Esophagus (tissue), 2 donors: ENCODE results near the gene CYP39A1. TPM values are rescaled to one million over a fixed set of nuclear protein-coding genes. Genes with fewer than 3 reads are reported as not detected.
"Not testable (repeated sequence)": the region's sequence is repeated elsewhere in the genome, so short reads cannot be mapped to it uniquely, and the experiment has no call there.

Experiments
- H3K27ac ChIP-seq, 2 donors: one replicate each; pipeline ENCODE4 v1.5.1; 2013; ENCODE audit warnings: low read depth in 2 of 2, mild to moderate bottlenecking in 2 of 2, inconsistent platforms in 1 of 2, low read length in 1 of 2, moderate library complexity in 1 of 2
- H3K27me3 ChIP-seq, 2 donors: one replicate each; pipeline ENCODE4 v1.6.1; 2013; ENCODE audit warnings: low read length in 2 of 2, control low read depth in 1 of 2, mild to moderate bottlenecking in 1 of 2; ENCODE audit not compliant: insufficient read depth in 2 of 2, control insufficient read depth in 1 of 2
- H3K36me3 ChIP-seq, 2 donors: one replicate each; pipeline ENCODE4 v1.6.1; 2013; ENCODE audit warnings: low read length in 1 of 2; ENCODE audit not compliant: control insufficient read depth in 2 of 2, insufficient read depth in 2 of 2
- H3K4me1 ChIP-seq, 2 donors: one replicate each; pipeline ENCODE4 v1.6.1; 2013; ENCODE audit warnings: low read length in 1 of 2; ENCODE audit not compliant: control insufficient read depth in 2 of 2, insufficient read depth in 2 of 2
- H3K4me3 ChIP-seq, 2 donors: one replicate each; pipeline ENCODE4 v1.5.1; 2013; ENCODE audit warnings: low read length in 2 of 2, mild to moderate bottlenecking in 2 of 2, low read depth in 1 of 2, moderate library complexity in 1 of 2
- H3K9me3 ChIP-seq, 2 donors: one replicate each; pipeline ENCODE4 v1.6.1; 2013; ENCODE audit warnings: mild to moderate bottlenecking in 2 of 2, low read depth in 1 of 2, low read length in 1 of 2, moderate library complexity in 1 of 2; ENCODE audit not compliant: control insufficient read depth in 2 of 2, insufficient read depth in 1 of 2
- WGBS, 2 donors: extraction: QIAGEN DNeasy Blood & Tissue Kit; methylation state at CpG; one replicate each; pipeline ENCODE4 v1.1.7; 2013; 5-methylcytosine and 5-hydroxymethylcytosine counted together
- polyA plus RNA-seq, 2 donors: library from polyadenylated mRNA; stranded (reverse); fragments of 200-250 nt; gene quantifications; one replicate each; pipeline ENCODE4 v1.2.3, GENCODE V29; 2013
- donor health status: healthy with polysubstance abuse.
- donor health status: Bipolar disorder and iron deficiency.

Gene CYP39A1
- polyA plus RNA-seq, 2 donors = 2.4 to 3.2 TPM

GRCh38 chr6:46651816-46652215 lies 802 bp downstream of the CYP39A1 start:
- no peaks in the 10 kb centered on the region for H3K27me3 ChIP-seq
- H3K36me3 ChIP-seq = no peaks in the 10 kb centered on the region
- peak overlapping the region in 1 of 2 donors; percentile 90 for H3K4me3 ChIP-seq
- H3K27ac ChIP-seq = no peak overlapping the region
- H3K9me3 ChIP-seq = no peaks in the 10 kb centered on the region
- 11 to 17% methylated on average over 8 of the region's 8 CpGs for WGBS, 2 donors
- H3K4me1 ChIP-seq = no peaks in the 10 kb centered on the region

- Histone ChIP-seq H3K27ac (no peak overlapping the region), H3K36me3 (no peaks in the 10 kb centered on the region), H3K4me3 (no peak overlapping the region), H3K27me3 (no peaks in the 10 kb centered on the region), H3K4me1 (no peaks in the 10 kb centered on the region), H3K9me3 (no peaks in the 10 kb centered on the region)
- WGBS, 2 donors = 41 to 48% methylated on average over 1 of the region's 1 CpG
Observed at GRCh38 chr6:46651006-46651405, 1.6 kb downstream of the CYP39A1 start.

GRCh38 chr6:46648869-46649492 lies 3.6 kb downstream of the CYP39A1 start:
- Histone ChIP-seq H3K4me3 (no peak overlapping the region), H3K27me3 (no peaks in the 10 kb centered on the region), H3K4me1 (no peaks in the 10 kb centered on the region), H3K36me3 (no peaks in the 10 kb centered on the region), H3K27ac (no peak overlapping the region), H3K9me3 (no peaks in the 10 kb centered on the region)
- WGBS, 2 donors = 70 to 74% methylated on average over 5 of the region's 5 CpGs

GRCh38 chr6:46648108-46648507 lies 4.5 kb downstream of the CYP39A1 start:
- not testable (repeated sequence) for H3K27ac ChIP-seq, H3K36me3 ChIP-seq, H3K9me3 ChIP-seq, H3K4me3 ChIP-seq, H3K27me3 ChIP-seq, H3K4me1 ChIP-seq
- WGBS, 2 donors = 80 to 100% methylated on average over 1 to 3 of the region's 4 CpGs

GRCh38 chr6:46645265-46645664 lies 7.4 kb downstream of the CYP39A1 start:
- WGBS, 2 donors = 91 to 96% methylated on average over 1 of the region's 1 CpG
- Histone ChIP-seq H3K27ac (no peak overlapping the region), H3K4me3 (no peak overlapping the region), H3K4me1 (no peaks in the 10 kb centered on the region), H3K36me3 (no peaks in the 10 kb centered on the region), H3K27me3 (no peaks in the 10 kb centered on the region), H3K9me3 (no peaks in the 10 kb centered on the region)

- H3K9me3 ChIP-seq = no peaks in the 10 kb centered on the region
- H3K27ac ChIP-seq = no peak overlapping the region
- no peaks in the 10 kb centered on the region for H3K4me1 ChIP-seq
- no peak overlapping the region for H3K4me3 ChIP-seq
- no peaks in the 10 kb centered on the region for H3K27me3 ChIP-seq
- H3K36me3 ChIP-seq = no peaks in the 10 kb centered on the region
- 84 to 90% methylated on average over 4 of the region's 4 CpGs for WGBS, 2 donors
Observed at GRCh38 chr6:46642928-46643751, 9.5 kb downstream of the CYP39A1 start.

- H3K27ac ChIP-seq = no peak overlapping the region
- no peaks in the 10 kb centered on the region for H3K36me3 ChIP-seq
- no peaks in the 10 kb centered on the region for H3K9me3 ChIP-seq
- H3K4me1 ChIP-seq = no peaks in the 10 kb centered on the region
- 56 to 69% methylated on average over 2 of the region's 2 CpGs for WGBS, 2 donors
- H3K4me3 ChIP-seq = no peak overlapping the region
- no peaks in the 10 kb centered on the region for H3K27me3 ChIP-seq
Observed at GRCh38 chr6:46638650-46639049, 14.0 kb downstream of the CYP39A1 start.

- H3K27ac ChIP-seq = no peak overlapping the region
- H3K36me3 ChIP-seq = no peaks in the 10 kb centered on the region
- H3K4me1 ChIP-seq = no peaks in the 10 kb centered on the region
- H3K9me3 ChIP-seq = no peaks in the 10 kb centered on the region
- 86 to 97% methylated on average over 1 of the region's 1 CpG for WGBS, 2 donors
- H3K4me3 ChIP-seq = no peak overlapping the region
- H3K27me3 ChIP-seq = no peaks in the 10 kb centered on the region
Observed at GRCh38 chr6:46637933-46638332, 14.7 kb downstream of the CYP39A1 start.

GRCh38 chr6:46637145-46637544 lies 15.5 kb downstream of the CYP39A1 start:
- no peaks in the 10 kb centered on the region for H3K4me1 ChIP-seq
- H3K27me3 ChIP-seq = no peaks in the 10 kb centered on the region
- no peak overlapping the region for H3K4me3 ChIP-seq
- peak overlapping the region; percentile 24 to 56 for H3K27ac ChIP-seq
- WGBS, 2 donors = 52 to 65% methylated on average over 5 of the region's 5 CpGs
- no peaks in the 10 kb centered on the region for H3K9me3 ChIP-seq
- H3K36me3 ChIP-seq = no peaks in the 10 kb centered on the region

- H3K36me3 ChIP-seq = no peaks in the 10 kb centered on the region
- no peaks in the 10 kb centered on the region for H3K9me3 ChIP-seq
- no peaks in the 10 kb centered on the region for H3K27me3 ChIP-seq
- no peak overlapping the region for H3K4me3 ChIP-seq
- H3K27ac ChIP-seq = no peak overlapping the region
- WGBS, 2 donors = 91 to 94% methylated on average over 6 of the region's 6 CpGs
- H3K4me1 ChIP-seq = no peaks in the 10 kb centered on the region
Observed at GRCh38 chr6:46635462-46635861, 17.2 kb downstream of the CYP39A1 start.
